Right lobe of liver (tissue), 4 donors: ENCODE measurements around the gene SHC2.

Experiments
- POLR2A ChIP-seq: fragments of 450-650 bp; IDR thresholded peaks from one replicate; pipeline ENCODE4 v1.6.1; 2017; ENCODE audit warnings: antibody characterized with exemption, mild to moderate bottlenecking
- TF ChIP-seq, protein P1 (sequence below), 4 donors: fragments of 200-600 bp in 3 of 4; fragments of 450-650 bp in 1 of 4; IDR thresholded peaks; one replicate each; pipeline versions ENCODE4 v1.5.1 to v1.8.0; 2016 to 2022; ENCODE audit warnings: antibody characterized with exemption in 4 of 4, mild to moderate bottlenecking in 2 of 4
- donor health status: DM: no; HTN: no; CAD: no.
- donor health status: DM: no; HTN: no; CAD: no.
- donor health status: DM: no; HTN: yes; CAD: no.

DNA sequence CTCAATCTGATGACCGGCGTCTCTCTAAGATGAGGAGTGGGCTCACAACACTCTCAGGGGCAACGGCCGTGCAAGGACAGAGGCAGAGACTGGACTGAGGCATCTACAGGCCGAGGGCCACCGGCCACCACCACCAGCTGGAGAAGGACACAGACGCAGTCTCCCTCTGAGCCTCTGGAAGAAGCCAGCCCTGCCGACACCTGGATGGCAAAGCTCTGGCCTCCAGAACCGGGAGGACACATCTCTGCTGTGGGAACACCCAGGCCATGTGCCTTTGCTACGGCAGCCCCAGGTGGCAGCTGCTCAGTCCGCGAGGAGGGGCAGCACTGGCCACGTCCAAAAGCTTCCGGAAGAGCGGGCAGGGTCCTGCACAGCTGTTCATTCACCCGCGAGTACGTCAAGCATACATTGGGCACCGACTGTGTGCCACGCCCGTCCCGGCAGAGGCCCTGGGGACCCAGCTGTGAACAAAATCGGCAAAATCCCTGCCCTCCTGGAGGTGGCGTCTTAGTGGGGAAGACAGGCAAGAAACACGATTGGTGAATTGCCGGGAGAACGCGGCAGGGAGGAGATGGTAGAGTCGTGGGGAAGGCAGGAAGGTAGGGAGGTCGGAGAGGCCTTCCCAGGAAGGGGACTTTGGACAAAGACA lies 69.0 kb downstream of the SHC2 start:
- TF ChIP-seq, protein P1, sequence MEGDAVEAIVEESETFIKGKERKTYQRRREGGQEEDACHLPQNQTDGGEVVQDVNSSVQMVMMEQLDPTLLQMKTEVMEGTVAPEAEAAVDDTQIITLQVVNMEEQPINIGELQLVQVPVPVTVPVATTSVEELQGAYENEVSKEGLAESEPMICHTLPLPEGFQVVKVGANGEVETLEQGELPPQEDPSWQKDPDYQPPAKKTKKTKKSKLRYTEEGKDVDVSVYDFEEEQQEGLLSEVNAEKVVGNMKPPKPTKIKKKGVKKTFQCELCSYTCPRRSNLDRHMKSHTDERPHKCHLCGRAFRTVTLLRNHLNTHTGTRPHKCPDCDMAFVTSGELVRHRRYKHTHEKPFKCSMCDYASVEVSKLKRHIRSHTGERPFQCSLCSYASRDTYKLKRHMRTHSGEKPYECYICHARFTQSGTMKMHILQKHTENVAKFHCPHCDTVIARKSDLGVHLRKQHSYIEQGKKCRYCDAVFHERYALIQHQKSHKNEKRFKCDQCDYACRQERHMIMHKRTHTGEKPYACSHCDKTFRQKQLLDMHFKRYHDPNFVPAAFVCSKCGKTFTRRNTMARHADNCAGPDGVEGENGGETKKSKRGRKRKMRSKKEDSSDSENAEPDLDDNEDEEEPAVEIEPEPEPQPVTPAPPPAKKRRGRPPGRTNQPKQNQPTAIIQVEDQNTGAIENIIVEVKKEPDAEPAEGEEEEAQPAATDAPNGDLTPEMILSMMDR (IDR thresholded peaks at IDR 0.05): no peak
- no peak for TF ChIP-seq POLR2A
